Loucy (cell line): ENCODE results near the gene FMN1.

Experiments used
- H2AFZ ChIP-seq: fragments of 200-600 bp; sonication (generic); 2 replicates; pipeline ENCODE4 v1.6.0; 2016; ENCODE audit warnings: antibody characterized with exemption, mild to moderate bottlenecking, low read length, moderate library complexity
- H3F3A ChIP-seq: fragments of 200-600 bp; 2 replicates; pipeline ENCODE4 v1.6.0; 2016; ENCODE audit warnings: antibody characterized with exemption, low read depth, mild to moderate bottlenecking
- H3K27me3 ChIP-seq: fragments of 200-600 bp; sonication (generic); 2 replicates; pipeline ENCODE4 v1.6.1; 2014; ENCODE audit warnings: low read length, mild to moderate bottlenecking; ENCODE audit not compliant: insufficient read depth, poor library complexity, severe bottlenecking
- H3K36me3 ChIP-seq: fragments of 200-600 bp; sonication (generic); 2 replicates; pipeline ENCODE4 v1.6.1; 2016; ENCODE audit warnings: low read length; ENCODE audit not compliant: insufficient read depth
- H3K4me1 ChIP-seq: fragments of 200-600 bp; sonication (generic); 2 replicates; pipeline ENCODE4 v1.5.1; 2014; ENCODE audit warnings: low read length, mild to moderate bottlenecking; ENCODE audit not compliant: insufficient read depth, poor library complexity, severe bottlenecking
- H3K4me2 ChIP-seq: fragments of 200-600 bp; sonication (generic); 2 replicates; pipeline ENCODE4 v1.6.0; 2014; ENCODE audit warnings: antibody characterized with exemption, low read length, low read depth, mild to moderate bottlenecking; ENCODE audit not compliant: poor library complexity, severe bottlenecking
- H3K4me3 ChIP-seq: fragments of 200-600 bp; sonication (generic); 2 replicates; pipeline ENCODE4 v1.5.1; 2014; ENCODE audit warnings: low read length, mild to moderate bottlenecking, mixed read lengths; ENCODE audit not compliant: poor library complexity, severe bottlenecking
- H3K79me2 ChIP-seq: fragments of 200-600 bp; sonication (generic); 2 replicates; pipeline ENCODE4 v1.6.1; 2014; ENCODE audit warnings: low read length; ENCODE audit not compliant: insufficient read depth
- H3K9ac ChIP-seq: fragments of 200-600 bp; sonication (generic); 2 replicates; pipeline ENCODE4 v1.6.0; 2014; ENCODE audit warnings: mild to moderate bottlenecking, low read depth, low read length, moderate library complexity; ENCODE audit not compliant: poor library complexity, severe bottlenecking
- H3K9me2 ChIP-seq: fragments of 200-600 bp; sonication (generic); replicated peaks from 2 replicates; pipeline ENCODE4 v1.6.1; 2016; ENCODE audit warnings: low read depth, low read length, mixed read lengths
- H3K9me3 ChIP-seq: fragments of 200-600 bp; sonication (generic); 2 replicates; pipeline ENCODE4 v1.6.1; 2014; ENCODE audit warnings: mild to moderate bottlenecking, antibody characterized with exemption, low read length, low read depth; ENCODE audit not compliant: insufficient read depth
- H4K20me1 ChIP-seq: fragments of 200-600 bp; sonication (generic); 2 replicates; pipeline ENCODE4 v1.6.0; 2014; ENCODE audit warnings: antibody characterized with exemption, low read length, mild to moderate bottlenecking; ENCODE audit not compliant: insufficient read depth, poor library complexity, severe bottlenecking
- EZH2phosphoT487 ChIP-seq: fragments of 200-600 bp; IDR thresholded peaks from 2 replicates; pipeline ENCODE4 v1.6.1; 2018; ENCODE audit warnings: antibody characterized with exemption, mild to moderate bottlenecking, moderate library complexity, borderline replicate concordance
- TF ChIP-seq, protein P1 (sequence below): fragments of 200-600 bp; sonication (generic); conservative IDR thresholded peaks from 2 replicates; pipeline ENCODE4 v1.5.1; 2014; ENCODE audit warnings: mild to moderate bottlenecking, antibody characterized with exemption, low read length

The FMN1 gene

DNA sequence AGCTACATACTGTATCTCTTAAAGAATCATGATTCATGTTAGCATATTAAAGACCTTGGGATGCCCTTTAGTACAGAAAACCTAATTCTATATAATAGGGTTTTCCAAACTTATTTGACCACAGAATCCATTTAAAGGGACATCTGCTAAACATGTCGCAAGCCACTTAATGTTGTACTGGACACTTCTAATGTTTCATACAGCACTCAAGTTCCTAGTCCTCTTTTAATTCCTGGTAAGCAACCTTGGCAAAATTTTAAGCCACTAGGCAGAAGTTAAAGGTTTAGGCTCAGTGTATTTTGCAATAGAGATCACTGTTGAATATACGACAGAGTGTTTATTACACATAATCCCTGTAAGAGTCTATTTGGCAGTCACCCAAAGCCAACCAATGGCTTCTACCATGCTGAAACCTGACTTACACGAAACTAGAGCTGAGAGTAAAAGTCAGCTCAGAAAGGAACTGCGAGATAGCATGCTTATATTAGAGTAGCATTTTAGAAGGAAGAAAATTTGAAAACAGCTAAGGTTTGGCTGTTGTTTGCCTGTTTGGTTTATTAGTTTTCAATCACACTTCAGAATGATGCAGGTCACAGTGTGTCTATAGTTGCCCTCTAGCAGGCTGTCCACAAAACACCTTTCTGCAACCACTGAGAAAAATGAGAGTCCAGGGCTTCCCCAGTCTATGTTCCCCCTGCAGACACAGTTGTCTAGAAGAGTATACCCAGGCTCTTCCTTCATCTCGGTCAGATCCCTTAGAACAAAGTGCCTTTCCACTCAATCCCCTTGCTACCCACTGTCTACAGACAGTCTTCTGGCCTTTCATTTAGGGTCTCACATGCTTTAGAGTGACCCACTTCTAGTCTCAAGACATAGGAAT is 104.4 kb downstream of the FMN1 start:
- Histone ChIP-seq H3K79me2 (no peaks in the 10 kb centered on the region), H2AFZ (peak overlapping the region; percentile 53), H3K4me2 (no peak overlapping the region), H3K9me3 (no peaks in the 10 kb centered on the region), H3K9me2 (no peaks in the 10 kb centered on the region), H3F3A (no peaks in the 10 kb centered on the region), H3K27me3 (no peaks in the 10 kb centered on the region), H4K20me1 (no peaks in the 10 kb centered on the region), H3K9ac (peak overlapping the region; percentile 18), H3K4me3 (no peak overlapping the region), H3K36me3 (no peaks in the 10 kb centered on the region), H3K4me1 (peaks cover 36% of the 10 kb centered on the region)
- no peak for TF ChIP-seq EZH2phosphoT487
- TF ChIP-seq, protein P1, sequence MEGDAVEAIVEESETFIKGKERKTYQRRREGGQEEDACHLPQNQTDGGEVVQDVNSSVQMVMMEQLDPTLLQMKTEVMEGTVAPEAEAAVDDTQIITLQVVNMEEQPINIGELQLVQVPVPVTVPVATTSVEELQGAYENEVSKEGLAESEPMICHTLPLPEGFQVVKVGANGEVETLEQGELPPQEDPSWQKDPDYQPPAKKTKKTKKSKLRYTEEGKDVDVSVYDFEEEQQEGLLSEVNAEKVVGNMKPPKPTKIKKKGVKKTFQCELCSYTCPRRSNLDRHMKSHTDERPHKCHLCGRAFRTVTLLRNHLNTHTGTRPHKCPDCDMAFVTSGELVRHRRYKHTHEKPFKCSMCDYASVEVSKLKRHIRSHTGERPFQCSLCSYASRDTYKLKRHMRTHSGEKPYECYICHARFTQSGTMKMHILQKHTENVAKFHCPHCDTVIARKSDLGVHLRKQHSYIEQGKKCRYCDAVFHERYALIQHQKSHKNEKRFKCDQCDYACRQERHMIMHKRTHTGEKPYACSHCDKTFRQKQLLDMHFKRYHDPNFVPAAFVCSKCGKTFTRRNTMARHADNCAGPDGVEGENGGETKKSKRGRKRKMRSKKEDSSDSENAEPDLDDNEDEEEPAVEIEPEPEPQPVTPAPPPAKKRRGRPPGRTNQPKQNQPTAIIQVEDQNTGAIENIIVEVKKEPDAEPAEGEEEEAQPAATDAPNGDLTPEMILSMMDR, result no peak

DNA sequence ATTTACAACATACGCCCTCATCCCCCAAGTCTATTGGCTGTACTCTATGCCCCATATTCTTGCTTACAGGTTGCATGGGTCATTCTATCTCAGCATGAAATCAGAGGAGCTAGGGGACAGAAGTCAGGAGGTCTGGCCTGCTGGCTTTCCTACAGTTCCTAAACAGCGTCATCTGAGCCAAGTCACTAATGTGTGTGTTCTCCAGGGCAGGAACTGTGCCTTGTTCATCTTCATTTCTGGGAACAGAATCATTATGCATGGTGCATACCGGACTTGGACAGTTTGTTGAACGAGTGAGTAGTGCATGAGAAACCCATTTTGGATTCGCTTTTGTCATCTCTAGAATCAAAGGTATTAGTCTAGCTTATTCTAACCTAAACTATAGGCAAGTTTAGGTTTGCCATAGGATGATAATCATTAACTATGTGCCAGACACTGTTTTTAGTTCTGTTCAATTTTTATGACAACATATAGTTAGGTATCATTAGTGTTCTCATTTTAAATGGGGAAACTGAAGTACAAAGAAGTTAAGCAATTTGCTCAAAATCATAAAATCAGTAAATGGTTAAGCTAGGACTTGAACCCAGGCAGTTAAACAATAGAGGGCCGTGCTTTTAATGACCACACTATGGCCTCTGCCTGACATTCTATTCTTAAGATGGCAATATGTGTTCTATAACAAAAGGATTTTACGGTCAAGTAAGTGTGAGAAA is 105.2 kb downstream of the FMN1 start:
- H3K9me3 ChIP-seq, result no peaks in the 10 kb centered on the region
- TF ChIP-seq, protein P1, result no peak
- TF ChIP-seq EZH2phosphoT487, result no peak
- 0 out of 2 replicates have a peak overlapping the region, but pooled peaks have one; percentile 53 for H2AFZ ChIP-seq
- no peaks in the 10 kb centered on the region for H3K9me2 ChIP-seq
- no peaks in the 10 kb centered on the region for H3K27me3 ChIP-seq
- H3K4me3 ChIP-seq, result no peak overlapping the region
- H3K9ac ChIP-seq, result no peak overlapping the region
- no peaks in the 10 kb centered on the region for H3F3A ChIP-seq
- no peak overlapping the region for H3K4me2 ChIP-seq
- no peaks in the 10 kb centered on the region for H3K79me2 ChIP-seq
- H3K4me1 ChIP-seq, result peaks cover 36% of the 10 kb centered on the region
- H3K36me3 ChIP-seq, result no peaks in the 10 kb centered on the region
- no peaks in the 10 kb centered on the region for H4K20me1 ChIP-seq

DNA sequence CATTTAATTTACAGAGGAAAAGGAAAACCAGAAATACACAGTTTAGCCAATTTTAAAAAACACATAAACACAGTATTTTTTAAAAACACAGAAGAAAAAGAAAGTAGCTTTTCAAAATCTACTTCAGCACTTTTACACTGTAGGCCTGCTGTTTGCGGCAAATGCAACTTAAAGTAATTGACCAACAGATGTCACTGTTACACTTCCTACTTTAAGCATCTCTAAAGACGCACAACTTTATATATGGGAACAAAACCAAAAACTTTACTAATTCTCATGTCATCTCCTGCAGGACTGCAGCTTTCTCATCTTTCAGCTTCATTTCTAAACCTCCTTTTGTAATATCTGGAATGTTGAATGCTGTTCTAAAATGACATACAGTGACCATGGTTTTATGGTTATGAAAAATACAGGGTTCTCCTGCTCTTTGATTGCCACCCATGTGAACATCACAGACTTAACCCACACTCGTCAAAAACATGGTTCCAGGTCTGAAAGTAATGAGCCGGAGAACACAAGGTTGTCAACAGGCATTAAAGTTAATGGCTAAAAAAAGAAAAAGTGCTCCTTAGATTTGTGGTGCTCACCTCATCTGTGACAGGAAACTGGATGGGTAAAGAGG is 107.9 kb downstream of the FMN1 start:
- H3K4me2 ChIP-seq, result no peak overlapping the region
- H3K4me3 ChIP-seq, result no peak overlapping the region
- H3K36me3 ChIP-seq, result no peaks in the 10 kb centered on the region
- no peaks in the 10 kb centered on the region for H3K9me2 ChIP-seq
- no peak overlapping the region for H3K9ac ChIP-seq
- H4K20me1 ChIP-seq, result no peaks in the 10 kb centered on the region
- H3K4me1 ChIP-seq, result peaks cover 16% of the 10 kb centered on the region
- no peaks in the 10 kb centered on the region for H3F3A ChIP-seq
- H2AFZ ChIP-seq, result no peak overlapping the region
- H3K27me3 ChIP-seq, result no peaks in the 10 kb centered on the region
- no peak for TF ChIP-seq EZH2phosphoT487
- TF ChIP-seq, protein P1, result peak; percentile 90
- no peaks in the 10 kb centered on the region for H3K9me3 ChIP-seq
- H3K79me2 ChIP-seq, result no peaks in the 10 kb centered on the region
